ENCODE measurements around the gene OBSCN.
A peak's percentile ranks its signal among the peaks of the same experiment; 100 is the strongest.

Gene OBSCN, protein sequence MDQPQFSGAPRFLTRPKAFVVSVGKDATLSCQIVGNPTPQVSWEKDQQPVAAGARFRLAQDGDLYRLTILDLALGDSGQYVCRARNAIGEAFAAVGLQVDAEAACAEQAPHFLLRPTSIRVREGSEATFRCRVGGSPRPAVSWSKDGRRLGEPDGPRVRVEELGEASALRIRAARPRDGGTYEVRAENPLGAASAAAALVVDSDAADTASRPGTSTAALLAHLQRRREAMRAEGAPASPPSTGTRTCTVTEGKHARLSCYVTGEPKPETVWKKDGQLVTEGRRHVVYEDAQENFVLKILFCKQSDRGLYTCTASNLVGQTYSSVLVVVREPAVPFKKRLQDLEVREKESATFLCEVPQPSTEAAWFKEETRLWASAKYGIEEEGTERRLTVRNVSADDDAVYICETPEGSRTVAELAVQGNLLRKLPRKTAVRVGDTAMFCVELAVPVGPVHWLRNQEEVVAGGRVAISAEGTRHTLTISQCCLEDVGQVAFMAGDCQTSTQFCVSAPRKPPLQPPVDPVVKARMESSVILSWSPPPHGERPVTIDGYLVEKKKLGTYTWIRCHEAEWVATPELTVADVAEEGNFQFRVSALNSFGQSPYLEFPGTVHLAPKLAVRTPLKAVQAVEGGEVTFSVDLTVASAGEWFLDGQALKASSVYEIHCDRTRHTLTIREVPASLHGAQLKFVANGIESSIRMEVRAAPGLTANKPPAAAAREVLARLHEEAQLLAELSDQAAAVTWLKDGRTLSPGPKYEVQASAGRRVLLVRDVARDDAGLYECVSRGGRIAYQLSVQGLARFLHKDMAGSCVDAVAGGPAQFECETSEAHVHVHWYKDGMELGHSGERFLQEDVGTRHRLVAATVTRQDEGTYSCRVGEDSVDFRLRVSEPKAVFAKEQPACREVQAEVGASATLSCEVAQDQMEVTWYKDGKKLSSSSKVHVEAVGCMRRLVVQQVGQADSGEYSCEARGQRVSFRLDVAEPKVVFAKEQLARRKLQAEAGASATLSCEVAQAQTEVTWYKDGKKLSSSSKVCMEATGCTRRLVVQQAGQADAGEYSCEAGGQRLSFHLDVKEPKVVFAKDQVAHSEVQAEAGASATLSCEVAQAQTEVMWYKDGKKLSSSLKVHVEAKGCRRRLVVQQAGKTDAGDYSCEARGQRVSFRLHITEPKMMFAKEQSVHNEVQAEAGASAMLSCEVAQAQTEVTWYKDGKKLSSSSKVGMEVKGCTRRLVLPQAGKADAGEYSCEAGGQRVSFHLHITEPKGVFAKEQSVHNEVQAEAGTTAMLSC (N-terminal part only)

DNA sequence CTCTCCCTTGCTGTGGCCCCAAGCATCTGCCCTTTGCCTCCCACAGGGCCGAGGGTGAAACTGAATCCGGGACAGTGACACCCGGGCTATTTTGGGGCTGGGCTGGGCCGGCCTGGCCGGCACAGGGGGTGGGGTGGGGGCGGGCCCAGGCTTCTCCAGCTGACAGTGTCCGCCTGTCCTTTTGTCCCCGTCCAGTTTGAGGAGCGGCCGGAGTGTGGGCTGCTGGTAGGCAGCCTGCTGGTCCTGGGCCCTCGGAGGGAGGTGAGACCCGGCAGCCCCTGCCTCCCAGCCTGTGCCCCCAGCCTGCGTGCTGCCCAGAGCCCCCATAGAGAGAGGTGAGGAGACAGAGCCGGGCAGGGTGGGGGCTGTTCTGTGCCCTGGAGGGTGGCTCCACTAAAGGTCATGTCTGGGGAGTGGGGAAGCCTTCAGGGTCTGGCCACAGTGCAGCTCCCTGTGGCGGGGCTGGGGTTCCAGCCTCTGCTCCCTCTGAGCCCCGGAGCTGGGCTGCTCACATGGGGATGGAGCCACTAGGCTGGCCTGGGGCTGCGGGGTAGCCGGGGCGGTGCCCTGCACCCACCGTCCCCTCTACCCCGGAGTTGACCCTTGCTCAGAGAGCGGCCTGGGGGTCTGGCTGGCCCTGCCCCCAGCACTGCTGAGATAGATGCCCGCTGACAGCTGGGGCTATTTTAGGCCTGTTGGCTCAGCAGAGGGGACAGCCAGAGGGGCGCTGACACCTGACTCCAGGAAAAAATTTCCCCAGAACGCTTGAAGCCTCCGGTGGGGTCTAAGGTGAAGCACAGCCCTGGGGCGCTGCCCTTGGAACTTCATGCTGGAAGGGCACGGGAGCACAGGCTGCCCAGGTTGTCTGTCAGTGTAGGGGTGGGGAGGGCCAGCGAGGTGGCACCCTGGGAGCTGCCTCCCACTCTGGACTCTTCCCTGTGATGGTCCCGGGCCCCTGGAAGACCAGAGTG, at the start of gene OBSCN:
Gene OBSCN (plus strand): TSS at position 194 of the 971 bp plus-strand sequence. CDS start 3,740 bp downstream, outside the sequence.
- DNase-seq (ENCODE audit: low read depth in 4 of 4, low spot score in 1 of 4) = no peak

DNA sequence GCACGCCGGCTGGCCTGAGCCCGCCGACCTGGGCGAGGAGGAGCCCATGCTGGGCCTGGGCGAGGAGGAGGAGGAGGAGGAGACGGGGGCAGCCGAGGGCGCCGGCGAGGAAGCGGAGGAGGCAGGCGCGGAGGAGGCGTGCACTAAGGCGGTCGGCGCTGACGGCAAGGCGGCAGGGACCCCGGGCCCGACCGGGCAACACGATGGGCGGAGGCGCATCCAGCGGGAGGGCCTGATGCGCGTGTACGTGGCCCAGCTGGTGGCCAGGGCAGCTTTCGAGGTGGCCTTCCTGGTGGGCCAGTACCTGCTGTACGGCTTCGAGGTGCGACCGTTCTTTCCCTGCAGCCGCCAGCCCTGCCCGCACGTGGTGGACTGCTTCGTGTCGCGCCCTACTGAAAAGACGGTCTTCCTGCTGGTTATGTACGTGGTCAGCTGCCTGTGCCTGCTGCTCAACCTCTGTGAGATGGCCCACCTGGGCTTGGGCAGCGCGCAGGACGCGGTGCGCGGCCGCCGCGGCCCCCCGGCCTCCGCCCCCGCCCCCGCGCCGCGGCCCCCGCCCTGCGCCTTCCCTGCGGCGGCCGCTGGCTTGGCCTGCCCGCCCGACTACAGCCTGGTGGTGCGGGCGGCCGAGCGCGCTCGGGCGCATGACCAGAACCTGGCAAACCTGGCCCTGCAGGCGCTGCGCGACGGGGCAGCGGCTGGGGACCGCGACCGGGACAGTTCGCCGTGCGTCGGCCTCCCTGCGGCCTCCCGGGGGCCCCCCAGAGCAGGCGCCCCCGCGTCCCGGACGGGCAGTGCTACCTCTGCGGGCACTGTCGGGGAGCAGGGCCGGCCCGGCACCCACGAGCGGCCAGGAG, 49.5 kb upstream of the OBSCN start:
- DNase-seq (ENCODE audit: low read depth in 4 of 4, low spot score in 1 of 4) = no peak

DNA sequence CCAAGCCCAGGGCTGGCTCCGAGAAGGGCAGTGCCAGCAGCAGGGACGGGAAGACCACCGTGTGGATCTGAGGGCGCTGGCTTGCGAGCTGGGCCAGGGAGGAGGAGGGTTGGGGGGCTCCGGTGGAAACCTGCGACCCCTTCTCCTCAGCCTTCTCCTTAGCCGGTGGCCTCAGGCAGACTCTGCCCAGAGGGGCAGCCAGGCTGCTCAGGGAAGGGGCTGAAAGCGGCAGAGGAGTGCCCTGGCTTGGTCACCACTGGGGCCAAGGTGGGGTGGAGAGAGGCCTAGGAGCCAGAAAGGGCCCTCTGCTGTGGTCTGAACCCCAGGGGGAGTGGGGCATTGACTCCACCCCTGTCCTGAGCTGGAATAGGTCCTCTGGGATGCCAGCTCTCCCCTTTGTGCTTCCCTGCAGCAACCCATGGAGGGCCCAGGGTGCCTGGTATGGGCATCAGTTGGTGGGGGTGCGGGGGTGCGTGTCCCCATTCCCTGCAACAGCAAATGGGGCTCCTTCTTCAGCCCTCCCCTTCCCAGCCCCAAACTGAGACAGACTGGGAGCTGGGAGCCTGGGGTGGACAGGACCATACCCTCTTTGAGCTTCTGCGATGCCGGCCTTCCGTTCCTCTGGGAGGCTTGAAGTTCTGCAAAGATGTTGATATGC, 48.7 kb upstream of the OBSCN start:
- DNase-seq (ENCODE audit: low read depth in 4 of 4, low spot score in 1 of 4) = no peak

DNA sequence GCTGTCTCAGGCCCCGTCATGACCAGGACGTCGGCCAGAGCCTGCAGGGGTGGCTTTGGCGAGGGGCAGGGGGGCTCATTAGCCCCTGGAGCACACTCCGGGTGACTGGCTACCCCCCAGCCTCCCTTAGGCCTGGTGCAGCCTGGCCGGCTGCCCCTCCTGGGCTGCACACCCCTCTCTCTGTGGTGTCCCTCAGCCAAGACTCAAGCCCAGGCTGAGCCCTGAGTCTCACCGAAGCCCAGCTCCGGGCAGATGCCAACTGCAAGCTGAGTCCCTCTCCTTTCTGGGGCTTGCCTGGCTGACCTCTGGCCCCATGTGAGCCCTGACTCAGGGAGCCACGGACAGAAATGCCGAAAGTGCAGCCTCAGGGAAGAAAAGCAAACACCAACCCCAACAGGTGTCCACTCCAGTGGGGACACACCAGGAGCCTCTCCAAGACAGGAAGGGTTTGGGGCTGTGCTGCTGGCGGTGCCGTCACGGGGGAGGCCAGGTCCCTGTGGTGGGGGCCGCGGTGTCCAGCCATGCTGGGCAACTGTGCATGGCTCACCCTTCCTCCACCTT, 47.6 kb upstream of the OBSCN start:
- DNase-seq (ENCODE audit: low read depth in 4 of 4, low spot score in 1 of 4) = no peak

DNA sequence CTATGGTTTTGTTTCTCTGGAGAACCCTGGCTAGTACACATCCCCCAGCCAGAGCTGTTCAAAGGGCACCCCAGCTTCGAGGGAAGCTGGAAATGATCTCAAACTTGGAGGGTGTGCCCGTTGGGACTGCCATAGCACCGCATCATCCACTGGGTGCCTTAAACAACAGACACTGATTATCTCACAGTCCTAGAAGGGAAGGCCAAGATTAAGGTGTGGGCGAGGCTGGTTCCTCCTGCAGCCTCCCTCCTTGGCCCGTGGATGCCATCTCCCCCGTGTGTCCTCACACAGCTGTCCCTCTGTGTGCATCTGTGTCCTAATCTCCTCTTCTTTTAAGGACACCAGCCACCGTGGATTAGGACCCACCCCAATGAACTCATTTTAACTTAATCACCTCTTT, 46.5 kb upstream of the OBSCN start:
- DNase-seq (ENCODE audit: low read depth in 4 of 4, low spot score in 1 of 4) = no peak

DNA sequence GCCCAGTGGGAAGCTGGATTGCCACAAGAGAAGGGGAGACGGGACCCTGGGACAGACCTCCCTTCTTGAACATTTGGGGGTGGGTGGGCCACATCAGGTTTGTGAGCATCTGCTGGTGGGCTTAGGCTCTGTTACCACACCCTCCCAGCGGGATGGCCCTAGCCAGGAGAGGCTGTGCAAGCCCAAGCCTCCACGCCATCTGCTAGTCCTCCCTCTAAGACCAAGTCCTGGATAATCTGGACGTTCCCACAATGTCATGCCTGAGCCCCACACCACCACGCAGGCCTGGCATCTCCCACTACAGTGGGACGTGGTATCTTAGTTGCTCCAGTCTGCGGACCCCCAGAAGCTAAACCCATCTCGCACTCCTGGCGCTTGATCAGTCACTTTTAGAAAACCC, 46.0 kb upstream of the OBSCN start:
- DNase-seq (ENCODE audit: low read depth in 4 of 4, low spot score in 1 of 4) = no peak

DNA sequence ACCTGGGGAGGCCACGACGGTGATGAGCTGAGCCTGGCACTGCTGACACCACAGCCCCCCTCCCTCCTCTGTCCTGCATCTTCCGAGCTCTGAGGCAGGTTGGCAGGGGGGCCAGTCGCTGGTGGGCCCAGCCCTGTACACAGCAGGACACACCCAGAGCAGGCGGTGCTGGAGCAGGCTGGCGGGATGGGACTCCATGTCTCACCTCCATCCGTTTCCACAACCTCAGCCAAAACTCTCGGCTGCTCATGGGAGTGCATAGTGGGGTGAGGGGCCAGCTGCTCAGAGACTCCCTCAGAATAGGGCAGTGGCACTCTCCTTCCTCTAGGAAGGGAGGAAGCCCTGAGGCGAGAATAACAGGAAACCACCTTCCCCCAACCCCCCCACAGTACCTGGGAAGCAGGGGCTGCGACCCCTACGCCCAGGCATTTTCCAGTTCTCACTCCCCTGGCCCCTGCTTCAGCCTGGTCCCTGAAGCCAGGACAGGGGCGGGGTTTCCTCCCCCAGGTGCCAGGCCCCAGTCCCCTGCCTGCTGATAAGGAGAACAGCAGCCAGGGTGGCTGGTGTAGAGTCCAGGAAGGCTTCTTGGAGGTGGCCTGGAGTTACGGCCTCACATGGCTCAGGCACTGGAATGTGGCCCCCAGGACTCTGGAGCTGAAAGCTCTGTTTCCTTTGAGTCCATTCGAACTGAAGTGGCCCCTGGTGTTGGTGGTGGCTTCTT, 45.4 kb upstream of the OBSCN start:
- no peak for DNase-seq (ENCODE audit: low read depth in 4 of 4, low spot score in 1 of 4)

DNA sequence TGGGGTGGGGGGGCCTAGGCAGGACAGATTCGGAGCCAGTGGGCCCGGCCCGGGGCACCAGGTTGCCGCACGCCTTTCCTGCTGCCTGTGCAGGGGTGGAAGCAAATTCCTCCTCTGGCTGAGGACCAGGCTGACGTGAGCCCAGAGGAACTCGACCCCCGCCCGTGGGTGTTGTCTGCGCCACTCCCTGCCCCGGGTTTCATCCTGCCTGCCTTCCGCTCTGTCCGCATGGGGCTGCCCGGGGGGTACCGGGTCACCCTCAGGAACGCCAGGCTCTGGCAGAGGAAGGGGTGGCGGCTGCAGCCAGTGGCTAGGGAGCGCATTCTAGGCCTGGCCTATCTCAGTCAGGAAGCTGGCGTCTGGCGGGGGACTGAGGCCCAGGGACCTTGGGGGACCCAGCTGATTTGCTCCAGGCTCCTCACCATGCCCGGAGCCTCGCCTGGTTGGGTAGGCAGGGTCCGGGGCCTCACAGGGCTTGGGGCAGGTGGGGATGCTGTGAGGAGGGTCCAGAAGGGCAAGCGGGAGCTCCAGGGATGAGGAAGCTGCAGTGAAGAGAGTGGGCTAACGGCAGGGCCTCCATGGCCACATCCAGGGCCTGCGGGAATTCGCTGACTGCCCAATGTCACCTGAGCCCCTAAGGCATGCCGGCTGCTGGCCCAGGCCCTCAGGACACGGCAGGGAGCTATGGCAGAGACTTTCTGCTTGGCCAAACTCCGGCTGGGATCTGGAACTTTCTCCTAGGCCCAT, 44.7 kb upstream of the OBSCN start:
- no peak for DNase-seq (ENCODE audit: low read depth in 4 of 4, low spot score in 1 of 4)

DNA sequence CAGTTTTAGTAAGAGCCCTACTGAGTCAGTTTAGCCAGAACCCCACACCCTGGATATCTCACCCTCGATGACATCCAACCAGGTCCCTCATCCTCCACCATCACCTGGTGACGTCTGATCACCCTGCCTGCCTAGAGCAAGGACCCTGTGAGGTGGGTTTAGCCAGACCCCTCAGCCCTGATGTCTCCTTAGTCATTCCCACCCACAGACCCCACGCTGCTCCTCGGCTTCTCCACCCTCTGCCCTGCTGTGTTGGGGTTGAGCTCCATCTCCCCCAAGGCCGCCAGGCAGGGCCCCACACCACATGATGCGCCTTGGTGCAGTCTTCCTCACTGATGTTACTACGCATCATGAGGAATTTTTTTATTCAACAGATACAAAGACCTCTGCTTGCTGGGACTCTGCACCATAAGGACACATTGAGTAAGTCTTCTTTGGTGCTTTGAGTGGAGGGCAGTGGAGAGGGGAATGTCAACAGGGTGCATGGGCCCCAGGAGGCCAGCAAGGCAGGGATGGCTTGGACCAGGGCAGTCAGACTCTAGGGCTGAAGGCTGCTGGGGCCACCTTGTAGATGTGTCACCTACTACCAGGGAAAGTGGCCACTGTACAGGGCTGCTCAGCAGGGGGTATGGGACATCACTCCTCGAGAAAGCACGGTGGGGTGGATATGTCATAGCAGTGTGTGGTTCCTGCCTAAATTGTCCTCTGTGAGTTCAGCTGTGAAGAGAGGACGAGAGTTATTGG, 43.9 kb upstream of the OBSCN start:
- DNase-seq (ENCODE audit: low read depth in 4 of 4, low spot score in 1 of 4) = no peak

DNA sequence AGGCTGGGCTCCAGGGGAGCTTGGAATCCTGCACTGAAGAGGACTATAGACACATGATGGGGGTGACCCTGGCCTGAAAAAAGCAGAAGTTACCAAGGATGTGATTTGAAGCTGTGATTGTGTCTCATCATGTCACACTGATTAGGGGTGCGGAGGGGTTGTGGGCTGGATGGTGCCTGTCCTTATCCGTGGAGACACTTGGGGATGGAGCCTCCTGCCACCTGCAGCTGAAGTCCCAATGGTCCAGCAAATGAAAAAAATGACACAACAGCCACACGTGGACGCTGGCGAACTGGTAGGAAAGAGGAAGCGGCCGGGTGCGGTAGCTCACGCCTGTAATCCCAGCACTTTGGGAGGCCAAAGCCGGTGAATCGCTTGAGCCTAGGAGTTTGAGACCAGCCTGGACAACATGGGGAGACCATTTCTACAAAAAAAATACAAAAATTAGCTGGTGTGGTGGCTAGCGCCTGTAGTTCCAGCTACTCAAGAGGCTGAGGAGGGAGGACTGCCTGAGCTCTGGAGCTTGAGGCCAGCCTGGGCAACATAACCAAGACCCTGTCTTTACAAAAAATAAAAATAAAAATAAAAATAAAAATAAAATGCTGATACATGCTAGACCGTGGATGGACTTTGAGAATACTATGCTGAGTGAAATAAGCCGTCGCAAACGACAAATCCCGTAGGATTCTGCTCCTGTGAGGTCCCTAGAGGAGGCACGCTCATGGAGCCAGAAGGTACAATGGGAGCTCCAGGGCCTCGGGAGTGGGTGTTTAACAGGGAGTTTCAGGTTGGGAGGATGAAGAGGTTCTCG, 43.1 kb upstream of the OBSCN start:
- no peak for DNase-seq (ENCODE audit: low read depth in 4 of 4, low spot score in 1 of 4)

DNA sequence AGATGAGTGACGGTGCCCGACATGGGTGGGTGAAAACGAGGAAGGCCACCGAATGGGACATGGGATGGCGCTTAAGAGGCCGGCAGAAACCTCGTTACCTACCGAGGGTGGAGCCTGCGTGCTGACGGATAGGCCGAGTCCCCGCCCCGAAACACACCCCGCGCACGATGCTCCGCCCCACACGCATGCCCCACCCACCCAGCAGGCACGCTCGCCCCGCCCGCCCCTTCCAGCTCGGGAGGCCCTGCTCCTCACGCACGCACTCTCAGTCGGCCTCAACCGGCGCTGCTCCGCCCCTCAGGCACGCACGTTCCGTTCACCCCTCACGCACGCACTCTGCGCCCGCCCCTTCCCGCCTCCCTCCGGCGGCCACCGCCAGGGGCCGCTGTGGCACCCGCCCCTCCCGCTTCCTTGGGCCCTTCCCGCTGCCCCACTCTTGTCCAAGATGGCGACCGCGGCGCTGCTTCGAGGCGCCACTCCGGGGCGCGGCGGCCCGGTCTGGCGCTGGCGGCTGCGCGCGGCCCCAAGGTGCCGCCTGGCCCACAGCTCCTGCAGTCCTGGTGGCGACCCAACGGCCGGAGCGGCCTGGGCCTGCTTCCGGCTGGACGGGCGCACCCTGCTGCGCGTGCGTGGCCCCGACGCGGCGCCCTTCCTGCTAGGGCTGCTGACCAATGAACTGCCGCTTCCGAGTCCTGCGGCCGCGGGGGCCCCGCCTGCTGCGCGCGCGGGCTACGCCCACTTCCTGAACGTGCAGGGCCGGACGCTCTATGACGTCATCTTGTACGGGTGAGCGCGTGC, 42.3 kb upstream of the OBSCN start, which contains the start of gene IBA57:
Gene IBA57 (plus strand): TSS at position 433 of the 798 bp plus-strand sequence. CDS start 13 bp downstream, at position 446.
- peak; percentile 98 to 99 (median 99) for DNase-seq (ENCODE audit: low read depth in 4 of 4, low spot score in 1 of 4)

DNA sequence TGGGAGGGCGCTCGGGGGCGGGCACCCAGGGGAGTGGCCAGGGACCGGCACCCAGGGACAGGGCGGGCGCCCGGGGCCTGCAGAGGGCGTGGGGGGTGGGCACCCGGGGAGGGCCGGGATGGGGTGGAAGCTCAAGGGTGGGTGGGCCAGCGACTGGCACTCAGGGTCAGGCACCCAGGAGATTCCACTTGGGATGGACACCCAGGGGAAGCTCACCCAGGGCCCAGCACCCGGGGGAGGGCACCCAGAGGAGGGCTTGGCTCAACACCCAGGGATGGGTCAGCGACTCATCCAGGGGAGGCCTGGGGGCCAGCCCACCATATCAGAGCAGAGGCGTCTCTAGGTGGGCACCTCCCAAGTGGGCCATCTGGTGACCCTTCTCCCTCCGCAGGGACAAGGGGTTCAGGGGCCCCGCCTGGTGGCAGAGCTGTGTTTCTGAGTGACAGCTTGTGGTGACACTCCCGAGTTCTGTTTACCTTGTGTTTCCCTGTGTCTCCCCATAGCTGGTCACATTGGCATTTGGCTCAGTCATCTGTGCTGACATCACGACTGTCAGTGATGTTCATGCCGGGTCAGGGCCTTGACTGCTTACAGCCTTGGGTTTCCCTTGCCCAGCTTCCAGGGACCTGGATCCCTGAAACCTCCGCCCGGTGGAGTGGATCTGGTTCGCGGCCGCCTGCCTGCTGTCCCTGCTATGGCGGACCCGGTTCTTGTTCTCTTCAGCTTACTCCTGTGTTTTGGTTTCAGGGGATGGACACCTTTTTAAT, 41.5 kb upstream of the OBSCN start:
- DNase-seq (ENCODE audit: low read depth in 4 of 4, low spot score in 1 of 4) = peak in 2 of 4 experiments; percentile 29 to 31

DNA sequence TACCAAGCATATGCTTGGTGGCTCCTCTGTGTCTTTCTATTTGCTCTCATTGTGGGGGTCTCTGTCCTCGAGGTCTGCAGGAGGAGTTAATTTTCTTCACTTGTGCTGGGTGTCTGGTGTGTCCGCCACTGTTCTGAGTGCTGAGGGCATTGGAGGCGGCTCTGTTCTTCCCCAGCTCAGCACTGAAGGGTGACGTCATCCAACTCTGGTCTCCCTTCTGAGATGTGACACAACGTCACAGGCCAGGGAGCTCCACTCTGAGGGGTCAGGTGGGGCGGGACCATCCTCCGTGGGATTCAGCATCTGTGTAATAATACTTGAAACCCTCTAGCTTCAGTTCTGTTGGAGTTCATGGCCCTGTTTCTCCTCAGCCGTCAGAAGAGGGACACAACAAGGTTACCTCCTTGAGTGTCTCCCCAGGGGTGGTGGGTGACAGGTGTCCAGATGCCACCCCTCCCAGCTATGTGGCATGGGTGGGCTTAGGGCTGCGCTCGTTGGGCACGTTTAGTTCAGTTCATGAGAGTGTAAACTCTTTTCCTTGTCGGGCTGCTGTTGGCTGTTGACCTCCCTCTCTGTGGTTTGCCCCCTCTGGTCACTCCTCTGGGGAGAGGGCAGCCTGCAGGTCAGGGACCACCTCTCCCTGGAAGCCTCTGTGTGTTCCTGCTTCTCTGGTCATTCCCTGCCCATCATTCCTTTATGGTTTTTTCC, 39.1 kb upstream of the OBSCN start:
- no peak for DNase-seq (ENCODE audit: low read depth in 4 of 4, low spot score in 1 of 4)

All from stimulated activated CD4-positive, alpha-beta T cell treated with anti-CD3 and anti-CD28 coated beads, Interleukin-1b, Interleukin-23, amount 100 ng/mL, for 24 hours (primary cell).